Measurements from ENCODE around the gene UTS2B. TPM values are rescaled to one million over a fixed set of nuclear protein-coding genes. Genes with fewer than 3 reads are reported as not detected.

UTS2B gene
- total RNA-seq, 1 experiment from 2014 or later = 0.52 TPM

DNA sequence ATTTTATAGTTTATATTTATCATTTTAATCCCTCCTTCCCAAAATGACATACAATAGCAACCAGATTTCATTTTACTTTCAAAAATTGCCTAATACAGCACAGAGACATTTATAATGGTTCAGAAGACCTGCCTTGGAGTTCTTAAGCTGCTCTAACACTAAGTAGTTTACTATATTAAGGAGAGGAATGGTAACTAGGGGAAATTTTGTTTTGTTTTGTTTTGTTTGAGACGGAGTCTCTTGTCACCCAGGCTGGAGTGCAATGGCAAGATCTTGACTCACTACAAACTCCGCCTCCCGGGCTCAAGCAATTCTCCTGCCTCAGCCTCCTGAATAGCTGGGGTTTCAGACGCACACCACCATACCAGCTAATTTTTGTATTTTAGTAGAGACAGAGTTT, 23.9 kb downstream of the UTS2B start:
- intact Hi-C loops (cut with micrococcal nuclease; ENCODE audit: unreplicated experiment) = no loop called here
- Mint-ChIP-seq H3K9me3 (ENCODE audit: unreplicated experiment) (no peaks in the 10 kb centered on the region), H3K4me1 (ENCODE audit: low read depth, unreplicated experiment) (peaks cover 13% of the 10 kb centered on the region), H3K4me3 (ENCODE audit: unreplicated experiment) (no peak overlapping the region), H3K27ac (ENCODE audit: unreplicated experiment) (no peak overlapping the region), H3K27me3 (ENCODE audit: insufficient read depth, unreplicated experiment) (no peaks in the 10 kb centered on the region), H3K36me3 (ENCODE audit: insufficient read depth, unreplicated experiment) (no peaks in the 10 kb centered on the region)
- H3K27me3 ChIP-seq (replicated peaks; ENCODE audit: control insufficient read depth, insufficient read depth, low read length) = no peaks in the 10 kb centered on the region
- no TSS peak for BruUV-seq (replicated peaks)
- H3K4me1 ChIP-seq = peaks cover 4% of the 10 kb centered on the region; the same call in 1 of the 2 replicates
- no peak for DNase-seq
- ChIA-PET CTCF (no interaction called here), POLR2A (no interaction called here)
- H3K36me3 ChIP-seq (ENCODE audit: control insufficient read depth, insufficient read depth, low read length) = no peaks in the 10 kb centered on the region
- no peaks in the 10 kb centered on the region for H3K9me3 ChIP-seq
- TF ChIP-seq, protein P1, sequence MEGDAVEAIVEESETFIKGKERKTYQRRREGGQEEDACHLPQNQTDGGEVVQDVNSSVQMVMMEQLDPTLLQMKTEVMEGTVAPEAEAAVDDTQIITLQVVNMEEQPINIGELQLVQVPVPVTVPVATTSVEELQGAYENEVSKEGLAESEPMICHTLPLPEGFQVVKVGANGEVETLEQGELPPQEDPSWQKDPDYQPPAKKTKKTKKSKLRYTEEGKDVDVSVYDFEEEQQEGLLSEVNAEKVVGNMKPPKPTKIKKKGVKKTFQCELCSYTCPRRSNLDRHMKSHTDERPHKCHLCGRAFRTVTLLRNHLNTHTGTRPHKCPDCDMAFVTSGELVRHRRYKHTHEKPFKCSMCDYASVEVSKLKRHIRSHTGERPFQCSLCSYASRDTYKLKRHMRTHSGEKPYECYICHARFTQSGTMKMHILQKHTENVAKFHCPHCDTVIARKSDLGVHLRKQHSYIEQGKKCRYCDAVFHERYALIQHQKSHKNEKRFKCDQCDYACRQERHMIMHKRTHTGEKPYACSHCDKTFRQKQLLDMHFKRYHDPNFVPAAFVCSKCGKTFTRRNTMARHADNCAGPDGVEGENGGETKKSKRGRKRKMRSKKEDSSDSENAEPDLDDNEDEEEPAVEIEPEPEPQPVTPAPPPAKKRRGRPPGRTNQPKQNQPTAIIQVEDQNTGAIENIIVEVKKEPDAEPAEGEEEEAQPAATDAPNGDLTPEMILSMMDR (IDR thresholded peaks at IDR 0.05; ENCODE audit: insufficient read depth in 1 of 2, low read depth in 1 of 2, low read length in 1 of 2, severe bottlenecking in 1 of 2, unreplicated experiment in 1 of 2) = no peak
- no peak overlapping the region for H3K4me3 ChIP-seq (ENCODE audit: low read depth, low read length)

DNA sequence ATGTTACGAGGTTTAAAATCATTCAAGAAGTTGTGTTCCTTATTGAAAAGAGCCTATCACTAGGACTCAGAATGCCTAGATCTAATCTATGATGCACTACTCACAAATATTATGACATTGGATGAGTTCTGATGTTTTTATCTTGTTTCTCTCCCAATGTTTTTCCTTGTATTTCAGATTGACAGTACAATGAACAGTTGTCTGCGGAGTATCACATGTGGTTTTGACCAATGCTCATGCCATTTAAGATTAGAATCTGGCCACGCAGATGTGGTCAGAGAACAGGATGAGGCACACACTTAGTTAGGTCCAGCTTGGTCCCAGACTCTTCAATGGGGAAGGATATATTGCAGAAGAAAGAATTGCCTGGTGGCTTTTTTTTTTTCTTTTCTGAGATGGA, 26.7 kb downstream of the UTS2B start:
- Mint-ChIP-seq H3K9me3 (ENCODE audit: unreplicated experiment) (no peaks in the 10 kb centered on the region), H3K27me3 (ENCODE audit: insufficient read depth, unreplicated experiment) (no peaks in the 10 kb centered on the region), H3K36me3 (ENCODE audit: insufficient read depth, unreplicated experiment) (no peaks in the 10 kb centered on the region), H3K4me1 (ENCODE audit: low read depth, unreplicated experiment) (peaks cover 13% of the 10 kb centered on the region), H3K27ac (ENCODE audit: unreplicated experiment) (no peak overlapping the region), H3K4me3 (ENCODE audit: unreplicated experiment) (no peak overlapping the region)
- no peaks in the 10 kb centered on the region for H3K9me3 ChIP-seq
- no peaks in the 10 kb centered on the region for H3K36me3 ChIP-seq (ENCODE audit: control insufficient read depth, insufficient read depth, low read length)
- intact Hi-C loops (cut with micrococcal nuclease; ENCODE audit: unreplicated experiment) = no loop called here
- no peak for DNase-seq
- ChIA-PET CTCF (no interaction called here), POLR2A (no interaction called here)
- peaks cover 4% of the 10 kb centered on the region; the same call in 1 of the 2 replicates for H3K4me1 ChIP-seq
- TF ChIP-seq, protein P1 (IDR thresholded peaks at IDR 0.05; ENCODE audit: insufficient read depth in 1 of 2, low read depth in 1 of 2, low read length in 1 of 2, severe bottlenecking in 1 of 2, unreplicated experiment in 1 of 2) = no peak
- BruUV-seq (replicated peaks) = no TSS peak
- no peaks in the 10 kb centered on the region for H3K27me3 ChIP-seq (replicated peaks; ENCODE audit: control insufficient read depth, insufficient read depth, low read length)
- no peak overlapping the region for H3K4me3 ChIP-seq (ENCODE audit: low read depth, low read length)

DNA sequence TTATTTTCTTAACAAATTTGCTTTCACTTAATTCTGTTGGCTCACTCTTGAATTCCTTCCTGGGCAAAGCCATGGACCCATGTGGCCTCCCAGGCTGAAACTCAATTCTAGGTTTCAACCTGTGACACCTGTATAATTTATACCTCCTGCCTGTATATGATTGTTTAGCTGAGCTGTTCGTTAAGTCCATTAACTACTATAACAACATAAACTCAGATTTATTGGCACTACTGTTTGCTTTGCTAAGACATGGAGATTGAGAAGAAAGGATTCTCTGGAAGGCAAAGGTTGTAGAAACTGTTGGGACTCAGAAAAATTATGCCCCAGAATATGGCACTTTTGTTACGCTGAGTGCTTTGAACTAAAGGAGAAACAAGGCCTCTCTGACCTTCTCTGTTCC, 27.9 kb downstream of the UTS2B start:
- POLR2A ChIA-PET = no interaction called here

More for the DNA sequence above, 27.9 kb downstream of the UTS2B start:
- H3K4me1 ChIP-seq = peaks cover 4% of the 10 kb centered on the region; the same call in 1 of the 2 replicates
- H3K27ac Mint-ChIP-seq (ENCODE audit: unreplicated experiment) = no peak overlapping the region
- H3K27me3 Mint-ChIP-seq (ENCODE audit: insufficient read depth, unreplicated experiment) = no peaks in the 10 kb centered on the region
- no peak overlapping the region for H3K4me3 ChIP-seq (ENCODE audit: low read depth, low read length)
- no peaks in the 10 kb centered on the region for H3K36me3 Mint-ChIP-seq (ENCODE audit: insufficient read depth, unreplicated experiment)
- no peaks in the 10 kb centered on the region for H3K9me3 ChIP-seq
- no peaks in the 10 kb centered on the region for H3K9me3 Mint-ChIP-seq (ENCODE audit: unreplicated experiment)
- no peaks in the 10 kb centered on the region for H3K36me3 ChIP-seq (ENCODE audit: control insufficient read depth, insufficient read depth, low read length)
- H3K4me1 Mint-ChIP-seq (ENCODE audit: low read depth, unreplicated experiment) = peaks cover 13% of the 10 kb centered on the region
- H3K4me3 Mint-ChIP-seq (ENCODE audit: unreplicated experiment) = no peak overlapping the region
- BruUV-seq (replicated peaks) = no TSS peak
- intact Hi-C loops (cut with micrococcal nuclease; ENCODE audit: unreplicated experiment) = loop anchor here (1.0 kb wide), 1 partner anchor 11 kb away; no protein-coding TSS in a partner anchor
- no peaks in the 10 kb centered on the region for H3K27me3 ChIP-seq (replicated peaks; ENCODE audit: control insufficient read depth, insufficient read depth, low read length)
- TF ChIP-seq, protein P1 (IDR thresholded peaks at IDR 0.05; ENCODE audit: insufficient read depth in 1 of 2, low read depth in 1 of 2, low read length in 1 of 2, severe bottlenecking in 1 of 2, unreplicated experiment in 1 of 2) = no peak
- CTCF ChIA-PET = no interaction called here
- peak in 1 of 2 experiments; percentile 34 for DNase-seq

Measured in Caco-2 (cell line).